ENCODE data around the gene HOXB4.

GRCh38 chr17:48571826-48572417, 6.2 kb downstream of the HOXB4 start:
- no peak for TF ChIP-seq EZH2 (optimal IDR thresholded peaks at IDR 0.05; ENCODE audit: low read depth, low read length)
- TF ChIP-seq CTCF (IDR thresholded peaks at IDR 0.05; ENCODE audit: low read length) = no peak

Measured in MM.1S (cell line).